Measurements from ENCODE around the gene CHRM2.

- TF ChIP-seq, protein P1, sequence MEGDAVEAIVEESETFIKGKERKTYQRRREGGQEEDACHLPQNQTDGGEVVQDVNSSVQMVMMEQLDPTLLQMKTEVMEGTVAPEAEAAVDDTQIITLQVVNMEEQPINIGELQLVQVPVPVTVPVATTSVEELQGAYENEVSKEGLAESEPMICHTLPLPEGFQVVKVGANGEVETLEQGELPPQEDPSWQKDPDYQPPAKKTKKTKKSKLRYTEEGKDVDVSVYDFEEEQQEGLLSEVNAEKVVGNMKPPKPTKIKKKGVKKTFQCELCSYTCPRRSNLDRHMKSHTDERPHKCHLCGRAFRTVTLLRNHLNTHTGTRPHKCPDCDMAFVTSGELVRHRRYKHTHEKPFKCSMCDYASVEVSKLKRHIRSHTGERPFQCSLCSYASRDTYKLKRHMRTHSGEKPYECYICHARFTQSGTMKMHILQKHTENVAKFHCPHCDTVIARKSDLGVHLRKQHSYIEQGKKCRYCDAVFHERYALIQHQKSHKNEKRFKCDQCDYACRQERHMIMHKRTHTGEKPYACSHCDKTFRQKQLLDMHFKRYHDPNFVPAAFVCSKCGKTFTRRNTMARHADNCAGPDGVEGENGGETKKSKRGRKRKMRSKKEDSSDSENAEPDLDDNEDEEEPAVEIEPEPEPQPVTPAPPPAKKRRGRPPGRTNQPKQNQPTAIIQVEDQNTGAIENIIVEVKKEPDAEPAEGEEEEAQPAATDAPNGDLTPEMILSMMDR (IDR thresholded peaks at IDR 0.05) = no peak
- TF ChIP-seq POLR2A (IDR thresholded peaks at IDR 0.05) = no peak
These were observed 14.8 kb upstream of the CHRM2 start for GRCh38 chr7:136853654-136854053.

Data from thyroid gland (tissue), 4 donors.